GM18951 (cell line): Measurements from ENCODE around the gene RRAS.

Experiments
- POLR2A ChIP-seq: IDR thresholded peaks from 4 replicates; pipeline ENCODE4 v1.6.1; 2011; ENCODE audit warnings: mild to moderate bottlenecking; ENCODE audit not compliant: insufficient read length, insufficient read depth; ENCODE audit errors: extremely low read depth
- in situ Hi-C: fragments of 300-500 bp; cut with MboI; formaldehyde crosslinking; loops from one replicate; pipeline ENCODE4 v1.12.0; 2022; ENCODE audit warnings: low sequenced_read_pairs, mixed read lengths, inconsistent platforms; ENCODE audit not compliant: unreplicated experiment

Gene RRAS

GRCh38 chr19:49655570-49656455, 15.9 kb upstream of the RRAS start:
- in situ Hi-C loops: no loop called here
- TF ChIP-seq POLR2A: no peak

DNA sequence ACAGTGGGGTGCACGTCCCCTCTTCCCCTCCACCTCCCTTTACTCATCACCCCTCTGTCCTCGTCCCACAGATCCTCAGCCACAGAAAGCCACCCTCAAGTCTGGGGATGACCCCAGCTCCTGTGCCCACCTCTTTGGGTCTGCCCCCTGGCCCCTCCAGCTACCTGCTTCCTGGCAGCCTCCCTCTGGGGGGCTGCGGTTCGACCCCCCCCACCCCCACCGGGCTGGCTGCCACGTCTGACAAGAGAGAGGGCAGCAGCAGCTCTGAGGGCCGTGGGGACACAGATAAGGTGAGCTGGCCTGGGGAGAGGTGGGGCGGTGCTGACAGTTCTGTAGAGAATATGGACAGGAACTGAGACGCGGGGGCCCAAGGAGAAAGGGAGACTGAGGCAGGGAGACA, 14.6 kb upstream of the RRAS start:
- in situ Hi-C loops: no loop called here
- no peak for TF ChIP-seq POLR2A

GRCh38 chr19:49653466-49653806, 13.5 kb upstream of the RRAS start:
- in situ Hi-C loops: no loop called here
- no peak for TF ChIP-seq POLR2A

- TF ChIP-seq POLR2A: no peak
- in situ Hi-C loops: no loop called here
These were observed 12.9 kb upstream of the RRAS start for GRCh38 chr19:49652551-49653465.

DNA sequence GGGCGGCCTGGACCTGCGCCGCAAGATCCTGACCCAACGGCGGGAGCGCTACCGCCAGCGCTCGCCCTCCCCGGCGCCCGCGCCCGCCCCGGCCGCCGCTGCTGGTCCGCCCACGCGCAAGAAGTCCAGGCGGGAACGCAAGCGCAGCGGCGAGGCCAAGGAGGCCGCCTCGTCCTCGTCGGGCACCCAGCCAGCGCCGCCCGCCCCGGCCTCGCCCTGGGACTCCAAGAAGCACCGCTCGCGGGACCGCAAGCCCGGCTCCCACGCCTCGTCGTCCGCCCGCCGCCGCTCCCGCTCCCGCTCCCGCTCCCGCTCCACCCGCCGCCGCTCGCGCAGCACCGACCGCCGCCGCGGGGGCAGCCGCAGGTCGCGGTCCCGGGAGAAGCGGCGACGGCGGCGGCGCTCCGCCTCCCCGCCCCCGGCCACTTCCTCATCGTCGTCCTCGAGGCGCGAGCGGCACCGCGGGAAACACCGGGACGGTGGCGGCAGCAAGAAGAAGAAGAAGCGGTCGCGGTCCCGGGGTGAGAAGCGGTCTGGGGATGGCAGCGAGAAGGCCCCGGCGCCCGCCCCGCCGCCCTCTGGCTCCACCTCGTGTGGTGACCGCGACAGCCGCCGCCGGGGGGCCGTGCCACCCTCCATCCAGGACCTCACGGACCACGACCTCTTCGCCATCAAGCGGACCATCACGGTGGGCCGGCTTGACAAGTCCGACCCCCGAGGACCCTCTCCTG, 12.0 kb upstream of the RRAS start:
- no peak for TF ChIP-seq POLR2A
- in situ Hi-C loops: no loop called here

DNA sequence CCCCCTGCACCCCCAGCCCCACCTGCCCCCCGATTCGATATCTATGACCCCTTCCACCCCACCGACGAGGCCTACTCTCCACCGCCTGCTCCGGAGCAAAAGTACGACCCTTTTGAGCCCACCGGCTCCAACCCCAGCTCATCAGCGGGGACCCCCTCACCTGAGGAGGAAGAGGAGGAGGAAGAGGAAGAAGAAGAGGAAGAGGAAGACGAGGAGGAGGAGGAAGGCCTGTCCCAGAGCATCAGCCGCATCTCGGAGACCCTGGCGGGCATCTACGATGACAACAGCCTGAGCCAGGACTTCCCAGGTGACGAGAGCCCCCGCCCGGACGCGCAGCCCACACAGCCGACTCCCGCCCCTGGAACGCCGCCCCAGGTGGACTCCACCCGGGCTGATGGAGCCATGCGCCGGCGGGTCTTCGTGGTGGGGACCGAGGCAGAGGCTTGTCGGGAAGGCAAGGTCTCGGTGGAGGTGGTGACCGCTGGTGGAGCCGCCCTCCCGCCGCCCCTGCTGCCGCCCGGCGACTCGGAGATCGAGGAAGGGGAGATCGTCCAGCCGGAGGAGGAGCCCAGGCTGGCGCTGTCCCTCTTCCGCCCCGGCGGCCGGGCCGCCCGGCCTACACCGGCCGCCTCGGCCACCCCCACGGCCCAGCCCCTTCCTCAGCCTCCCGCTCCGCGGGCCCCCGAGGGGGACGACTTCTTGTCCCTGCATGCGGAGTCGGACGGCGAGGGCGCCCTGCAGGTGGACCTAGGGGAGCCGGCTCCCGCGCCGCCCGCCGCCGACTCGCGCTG, 11.3 kb upstream of the RRAS start:
- in situ Hi-C loops: no loop called here
- TF ChIP-seq POLR2A: no peak

- TF ChIP-seq POLR2A: no peak
- in situ Hi-C loops: no loop called here
These were observed 6.6 kb upstream of the RRAS start for GRCh38 chr19:49646586-49646985.

- in situ Hi-C loops: no loop called here
- no peak for TF ChIP-seq POLR2A
These were observed 6.1 kb upstream of the RRAS start for GRCh38 chr19:49645995-49646394.

DNA sequence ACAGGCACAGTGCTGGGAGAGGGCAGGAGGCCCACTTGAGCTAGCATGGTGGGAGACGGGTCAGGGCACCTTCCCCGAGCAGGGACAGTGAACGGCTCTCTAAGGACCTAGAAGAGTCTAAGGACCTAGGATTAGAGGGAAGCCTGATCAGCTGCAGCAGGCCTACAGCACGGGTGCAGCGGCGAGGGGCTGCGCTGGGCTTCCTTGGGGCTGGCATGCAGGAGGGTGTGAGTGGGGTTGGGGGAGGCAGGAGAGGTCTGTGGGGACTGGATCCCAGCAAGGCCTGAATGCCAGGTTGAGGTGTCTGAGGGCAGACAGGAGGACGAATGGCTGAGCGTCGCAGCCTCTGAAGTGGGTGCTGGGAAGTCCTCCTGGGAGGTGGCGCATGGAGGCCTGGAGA, 5.6 kb upstream of the RRAS start:
- no peak for TF ChIP-seq POLR2A
- in situ Hi-C loops: no loop called here

- no peak for TF ChIP-seq POLR2A
- in situ Hi-C loops: no loop called here
These were observed 3.5 kb upstream of the RRAS start for GRCh38 chr19:49643466-49643865.

DNA sequence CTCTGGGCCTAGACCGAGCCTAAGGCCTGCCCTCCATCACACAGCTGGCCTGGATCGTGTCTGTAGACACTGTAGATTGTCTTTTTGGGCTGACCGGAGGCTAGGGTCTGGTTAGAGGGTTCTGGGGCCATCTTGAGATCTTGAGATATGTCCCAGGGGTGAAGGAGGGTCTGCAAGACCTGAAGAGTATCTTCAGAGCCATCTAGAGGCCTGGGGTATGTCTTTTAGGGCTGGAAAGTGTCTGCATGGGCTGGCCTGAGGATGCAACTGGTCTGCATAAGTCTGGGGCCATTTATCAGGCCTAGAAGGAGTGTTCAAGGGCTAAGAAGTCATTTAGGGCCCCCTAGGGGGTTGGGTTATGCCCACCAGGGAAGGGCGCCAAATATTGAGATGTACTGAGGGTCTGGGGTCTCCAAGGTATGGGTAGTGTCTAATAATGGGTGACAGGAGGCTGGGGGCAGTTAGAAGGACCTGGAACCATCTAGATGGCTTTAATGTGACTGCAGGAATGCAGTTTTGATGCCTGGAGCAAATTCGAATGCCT, 2.6 kb upstream of the RRAS start:
- in situ Hi-C loops: no loop called here
- no peak for TF ChIP-seq POLR2A
